HAP-1 (cell line): Measurements from ENCODE around the gene HLA-DMB.

Experiments
- DNase-seq, 2 experiments: peaks; one replicate each; pipeline ENCODE4 v3.0.0-alpha.2; 2016 to 2020; ENCODE audit warnings: low spot score in 2 of 2
- H3K27me3 ChIP-seq: fragments of 250-450 bp; sonication (Bioruptor Pico); 2 replicates; pipeline ENCODE4 v1.5.1; 2020; ENCODE audit warnings: low read depth, mild to moderate bottlenecking, moderate library complexity
- H3K36me3 ChIP-seq: fragments of 250-450 bp; sonication (Bioruptor Pico); replicated peaks from 2 replicates; pipeline ENCODE4 v1.5.1; 2020; ENCODE audit warnings: mild to moderate bottlenecking
- H3K4me1 ChIP-seq: fragments of 250-450 bp; sonication (Bioruptor Pico); 2 replicates; pipeline ENCODE4 v1.5.1; 2020; ENCODE audit warnings: mild to moderate bottlenecking
- H3K4me3 ChIP-seq: fragments of 250-450 bp; sonication (Bioruptor Pico); 2 replicates; pipeline ENCODE4 v1.5.1; 2020; ENCODE audit warnings: mild to moderate bottlenecking, moderate library complexity
- H3K9me3 ChIP-seq: fragments of 250-450 bp; sonication (Bioruptor Pico); 2 replicates; pipeline ENCODE4 v1.5.1; 2020; ENCODE audit warnings: mild to moderate bottlenecking, moderate library complexity
- in situ Hi-C: fragments of 300-500 bp; cut with MboI; formaldehyde crosslinking; loops from 3 replicates; pipeline ENCODE4 v1.14.3; 2020; ENCODE audit warnings: low sequenced_read_pairs, inconsistent platforms, mixed read lengths

The HLA-DMB gene

GRCh38 chr6:32976334-32977069 is 35.7 kb upstream of the HLA-DMB start:
- no peaks in the 10 kb centered on the region for H3K9me3 ChIP-seq
- H3K4me3 ChIP-seq, result no peak overlapping the region
- peaks cover 95% of the 10 kb centered on the region for H3K36me3 ChIP-seq
- no peaks in the 10 kb centered on the region for H3K27me3 ChIP-seq
- no peak for DNase-seq
- H3K4me1 ChIP-seq, result peaks cover 4% of the 10 kb centered on the region
- in situ Hi-C loops, result no loop called here

- H3K4me3 ChIP-seq, result no peak overlapping the region
- DNase-seq, result no peak
- in situ Hi-C loops, result no loop called here
- peaks cover 4% of the 10 kb centered on the region for H3K4me1 ChIP-seq
- H3K27me3 ChIP-seq, result no peaks in the 10 kb centered on the region
- no peaks in the 10 kb centered on the region for H3K9me3 ChIP-seq
- H3K36me3 ChIP-seq, result peaks cover 93% of the 10 kb centered on the region
These were observed 35.1 kb upstream of the HLA-DMB start for GRCh38 chr6:32975886-32976285.

DNA sequence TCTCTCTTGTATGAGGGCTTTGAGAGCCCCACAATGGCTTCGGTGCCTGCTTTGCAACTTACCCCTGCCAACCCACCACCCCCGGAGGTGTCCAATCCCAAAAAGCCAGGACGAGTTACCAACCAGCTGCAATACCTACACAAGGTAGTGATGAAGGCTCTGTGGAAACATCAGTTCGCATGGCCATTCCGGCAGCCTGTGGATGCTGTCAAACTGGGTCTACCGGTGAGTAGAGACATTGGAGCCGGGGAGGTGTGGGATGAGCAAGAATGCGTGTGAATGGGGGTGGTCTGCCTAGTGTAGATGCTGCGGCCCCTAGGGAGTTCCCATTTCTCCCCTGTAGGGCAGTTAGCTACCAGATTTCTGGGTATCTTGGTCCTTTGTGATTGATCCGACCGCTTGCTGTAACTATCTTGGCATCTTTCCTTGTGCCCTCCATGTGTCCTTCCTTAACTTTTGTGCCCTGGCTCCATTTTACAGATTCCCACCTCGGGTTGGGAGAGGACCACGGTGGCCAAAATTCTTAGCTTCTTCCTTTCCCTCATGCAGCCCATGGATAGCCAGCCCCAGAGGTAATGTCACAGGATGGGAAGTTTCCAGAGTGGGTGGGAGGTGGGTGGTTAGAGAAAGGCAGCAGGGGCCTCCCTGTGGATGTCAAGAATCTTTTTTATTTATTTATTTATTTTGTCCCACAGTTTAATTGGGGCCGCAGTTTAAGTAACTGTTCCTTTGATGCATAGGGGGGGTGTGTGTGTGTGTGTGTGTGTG is 33.9 kb upstream of the HLA-DMB start:
- H3K27me3 ChIP-seq, result no peaks in the 10 kb centered on the region
- in situ Hi-C loops, result loop anchor here (5.0 kb wide), 1 partner anchor 82 kb away; no protein-coding TSS in a partner anchor
- peaks cover 4% of the 10 kb centered on the region for H3K4me1 ChIP-seq
- H3K9me3 ChIP-seq, result no peaks in the 10 kb centered on the region
- H3K36me3 ChIP-seq, result peaks cover 88% of the 10 kb centered on the region
- peak in 1 of 2 experiments; percentile 21 for DNase-seq
- peak overlapping the region; percentile 89 for H3K4me3 ChIP-seq

GRCh38 chr6:32974016-32974333 is 33.1 kb upstream of the HLA-DMB start:
- Histone ChIP-seq H3K4me3 (peak overlapping the region; percentile 89), H3K4me1 (peaks cover 7% of the 10 kb centered on the region), H3K36me3 (peaks cover 85% of the 10 kb centered on the region), H3K9me3 (no peaks in the 10 kb centered on the region), H3K27me3 (no peaks in the 10 kb centered on the region)
- in situ Hi-C loops, result loop anchor here (5.0 kb wide), 1 partner anchor 82 kb away; no protein-coding TSS in a partner anchor
- DNase-seq, result peak; percentile 47 to 55

GRCh38 chr6:32973144-32974015 is 32.6 kb upstream of the HLA-DMB start:
- Histone ChIP-seq H3K4me1 (peaks cover 7% of the 10 kb centered on the region), H3K27me3 (no peaks in the 10 kb centered on the region), H3K9me3 (no peaks in the 10 kb centered on the region), H3K36me3 (peaks cover 79% of the 10 kb centered on the region), H3K4me3 (peak overlapping the region; percentile 89)
- peak in 1 of 2 experiments; percentile 70 for DNase-seq
- in situ Hi-C loops, result loop anchor here (5.0 kb wide), 1 partner anchor 81 kb away; no protein-coding TSS in a partner anchor

DNA sequence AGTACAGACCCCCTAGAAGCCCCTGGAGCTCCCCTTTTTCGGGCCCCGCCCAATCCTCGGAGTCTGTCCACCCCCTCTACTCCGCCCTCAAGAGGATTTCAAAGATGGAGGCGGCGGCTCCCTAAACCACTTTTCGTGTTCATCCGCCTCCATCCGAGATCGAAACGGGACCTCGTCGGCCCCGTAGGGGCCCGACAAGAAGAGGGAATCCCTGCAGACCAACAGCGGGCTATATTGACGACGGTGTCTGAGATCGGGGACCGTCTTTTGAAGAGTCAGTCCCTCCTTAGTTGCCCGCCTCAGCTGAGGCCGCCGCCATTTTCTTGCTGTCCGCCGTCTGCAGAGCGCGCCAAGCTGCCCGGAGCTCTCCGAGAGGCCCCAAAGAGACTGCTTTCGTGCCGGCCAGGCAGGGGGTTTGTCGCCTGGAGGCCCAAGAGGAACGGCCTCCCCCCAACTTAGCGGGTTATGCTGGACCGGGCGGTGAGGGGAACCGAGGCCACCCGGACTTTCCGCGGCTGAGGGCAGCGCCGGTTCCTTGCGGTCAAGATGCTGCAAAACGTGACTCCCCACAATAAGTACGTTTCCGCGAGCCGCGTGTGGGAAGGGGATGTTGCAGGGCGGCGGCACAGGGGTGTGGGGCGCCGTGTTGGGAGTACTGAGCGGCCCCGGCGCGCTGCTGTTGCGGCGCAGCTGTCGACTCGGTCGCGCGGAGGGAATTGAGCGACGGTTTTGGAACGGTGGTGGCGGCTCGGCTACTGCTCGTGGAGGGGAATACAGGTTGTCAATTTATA is 31.7 kb upstream of the HLA-DMB start:
- in situ Hi-C loops, result loop anchor here (5.0 kb wide), 1 partner anchor 80 kb away; no protein-coding TSS in a partner anchor
- no peaks in the 10 kb centered on the region for H3K27me3 ChIP-seq
- peaks cover 7% of the 10 kb centered on the region for H3K4me1 ChIP-seq
- H3K9me3 ChIP-seq, result no peaks in the 10 kb centered on the region
- H3K36me3 ChIP-seq, result peaks cover 71% of the 10 kb centered on the region
- DNase-seq, result peak in 1 of 2 experiments; percentile 39
- peak overlapping the region; percentile 89 for H3K4me3 ChIP-seq

GRCh38 chr6:32971581-32972352 is 30.9 kb upstream of the HLA-DMB start:
- Histone ChIP-seq H3K4me3 (peak overlapping the region; percentile 89), H3K27me3 (no peaks in the 10 kb centered on the region), H3K36me3 (peaks cover 63% of the 10 kb centered on the region), H3K9me3 (no peaks in the 10 kb centered on the region), H3K4me1 (peaks cover 13% of the 10 kb centered on the region)
- in situ Hi-C loops, result loop anchor here (5.0 kb wide), 1 partner anchor 79 kb away; no protein-coding TSS in a partner anchor
- peak; percentile 99 for DNase-seq

- no peak for DNase-seq
- in situ Hi-C loops, result loop anchor here (5.0 kb wide), 1 partner anchor 79 kb away; no protein-coding TSS in a partner anchor
- Histone ChIP-seq H3K4me3 (peak overlapping the region; percentile 89), H3K9me3 (no peaks in the 10 kb centered on the region), H3K27me3 (no peaks in the 10 kb centered on the region), H3K4me1 (peaks cover 17% of the 10 kb centered on the region), H3K36me3 (peaks cover 58% of the 10 kb centered on the region)
These were observed 30.4 kb upstream of the HLA-DMB start for GRCh38 chr6:32971242-32971580.

- H3K36me3 ChIP-seq, result peaks cover 52% of the 10 kb centered on the region
- DNase-seq, result peak; percentile 82 to 93
- no peaks in the 10 kb centered on the region for H3K9me3 ChIP-seq
- H3K27me3 ChIP-seq, result no peaks in the 10 kb centered on the region
- H3K4me3 ChIP-seq, result peak overlapping the region; percentile 89
- in situ Hi-C loops, result loop anchor here (5.0 kb wide), 1 partner anchor 78 kb away; no protein-coding TSS in a partner anchor
- peaks cover 17% of the 10 kb centered on the region for H3K4me1 ChIP-seq
These were observed 29.8 kb upstream of the HLA-DMB start for GRCh38 chr6:32970413-32971241.

DNA sequence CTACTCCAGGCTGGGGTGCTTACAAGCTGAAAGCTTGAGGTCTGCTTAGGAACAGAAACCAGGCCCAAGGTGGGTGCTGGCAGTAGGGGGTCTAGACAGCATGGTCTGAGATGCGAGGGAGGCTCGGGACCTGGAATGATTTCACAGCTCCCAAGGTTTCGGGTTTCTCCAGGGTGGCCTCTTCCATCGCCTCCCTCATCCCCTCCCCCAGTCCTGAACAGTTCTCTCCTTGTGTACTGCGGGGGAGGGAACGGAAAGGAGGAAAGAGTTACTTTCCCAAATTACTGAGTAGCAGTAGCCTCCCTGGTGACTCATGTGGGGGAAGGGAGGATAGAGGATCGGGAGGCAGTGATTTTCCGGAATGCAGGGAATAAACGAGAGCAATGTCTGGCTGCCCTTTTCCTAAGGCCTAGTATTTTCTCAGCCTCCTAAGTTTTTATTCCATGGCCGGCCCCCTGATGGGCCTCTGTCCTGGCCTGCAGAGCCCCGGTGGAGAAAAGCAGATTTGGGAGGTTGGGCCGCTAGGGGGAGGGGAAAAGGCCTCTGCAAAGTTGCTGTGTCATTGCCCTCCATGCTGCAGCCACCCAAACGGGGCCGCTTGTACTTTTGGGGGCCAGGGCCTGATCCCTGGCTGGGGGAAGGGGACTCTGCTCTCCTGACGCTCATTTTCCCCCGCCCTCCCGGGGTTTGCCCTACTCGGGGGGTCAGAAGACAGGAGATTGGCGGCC is 29.0 kb upstream of the HLA-DMB start:
- in situ Hi-C loops, result loop anchor here (5.0 kb wide), 1 partner anchor 78 kb away; no protein-coding TSS in a partner anchor
- Histone ChIP-seq H3K36me3 (peaks cover 44% of the 10 kb centered on the region), H3K4me3 (peak overlapping the region; percentile 89), H3K4me1 (peaks cover 13% of the 10 kb centered on the region), H3K9me3 (no peaks in the 10 kb centered on the region), H3K27me3 (no peaks in the 10 kb centered on the region)
- DNase-seq, result peak; percentile 87 to 88
